Loucy (cell line): ENCODE measurements around the gene METTL4.

ENCODE experiments used
- H2AFZ ChIP-seq: fragments of 200-600 bp; sonication (generic); 2 replicates; pipeline ENCODE4 v1.6.0; 2016; ENCODE audit warnings: antibody characterized with exemption, mild to moderate bottlenecking, low read length, moderate library complexity
- H3F3A ChIP-seq: fragments of 200-600 bp; 2 replicates; pipeline ENCODE4 v1.6.0; 2016; ENCODE audit warnings: antibody characterized with exemption, low read depth, mild to moderate bottlenecking
- H3K27me3 ChIP-seq: fragments of 200-600 bp; sonication (generic); 2 replicates; pipeline ENCODE4 v1.6.1; 2014; ENCODE audit warnings: low read length, mild to moderate bottlenecking; ENCODE audit not compliant: insufficient read depth, poor library complexity, severe bottlenecking
- H3K36me3 ChIP-seq: fragments of 200-600 bp; sonication (generic); 2 replicates; pipeline ENCODE4 v1.6.1; 2016; ENCODE audit warnings: low read length; ENCODE audit not compliant: insufficient read depth
- H3K4me1 ChIP-seq: fragments of 200-600 bp; sonication (generic); 2 replicates; pipeline ENCODE4 v1.5.1; 2014; ENCODE audit warnings: low read length, mild to moderate bottlenecking; ENCODE audit not compliant: insufficient read depth, poor library complexity, severe bottlenecking
- H3K4me2 ChIP-seq: fragments of 200-600 bp; sonication (generic); 2 replicates; pipeline ENCODE4 v1.6.0; 2014; ENCODE audit warnings: antibody characterized with exemption, low read length, low read depth, mild to moderate bottlenecking; ENCODE audit not compliant: poor library complexity, severe bottlenecking
- H3K4me3 ChIP-seq: fragments of 200-600 bp; sonication (generic); 2 replicates; pipeline ENCODE4 v1.5.1; 2014; ENCODE audit warnings: low read length, mild to moderate bottlenecking, mixed read lengths; ENCODE audit not compliant: poor library complexity, severe bottlenecking
- H3K79me2 ChIP-seq: fragments of 200-600 bp; sonication (generic); 2 replicates; pipeline ENCODE4 v1.6.1; 2014; ENCODE audit warnings: low read length; ENCODE audit not compliant: insufficient read depth
- H3K9ac ChIP-seq: fragments of 200-600 bp; sonication (generic); 2 replicates; pipeline ENCODE4 v1.6.0; 2014; ENCODE audit warnings: mild to moderate bottlenecking, low read depth, low read length, moderate library complexity; ENCODE audit not compliant: poor library complexity, severe bottlenecking
- H3K9me2 ChIP-seq: fragments of 200-600 bp; sonication (generic); replicated peaks from 2 replicates; pipeline ENCODE4 v1.6.1; 2016; ENCODE audit warnings: low read depth, low read length, mixed read lengths
- H3K9me3 ChIP-seq: fragments of 200-600 bp; sonication (generic); 2 replicates; pipeline ENCODE4 v1.6.1; 2014; ENCODE audit warnings: mild to moderate bottlenecking, antibody characterized with exemption, low read length, low read depth; ENCODE audit not compliant: insufficient read depth
- H4K20me1 ChIP-seq: fragments of 200-600 bp; sonication (generic); 2 replicates; pipeline ENCODE4 v1.6.0; 2014; ENCODE audit warnings: antibody characterized with exemption, low read length, mild to moderate bottlenecking; ENCODE audit not compliant: insufficient read depth, poor library complexity, severe bottlenecking
- EZH2phosphoT487 ChIP-seq: fragments of 200-600 bp; IDR thresholded peaks from 2 replicates; pipeline ENCODE4 v1.6.1; 2018; ENCODE audit warnings: antibody characterized with exemption, mild to moderate bottlenecking, moderate library complexity, borderline replicate concordance
- TF ChIP-seq, protein P1 (sequence below): fragments of 200-600 bp; sonication (generic); conservative IDR thresholded peaks from 2 replicates; pipeline ENCODE4 v1.5.1; 2014; ENCODE audit warnings: mild to moderate bottlenecking, antibody characterized with exemption, low read length

Gene METTL4

DNA sequence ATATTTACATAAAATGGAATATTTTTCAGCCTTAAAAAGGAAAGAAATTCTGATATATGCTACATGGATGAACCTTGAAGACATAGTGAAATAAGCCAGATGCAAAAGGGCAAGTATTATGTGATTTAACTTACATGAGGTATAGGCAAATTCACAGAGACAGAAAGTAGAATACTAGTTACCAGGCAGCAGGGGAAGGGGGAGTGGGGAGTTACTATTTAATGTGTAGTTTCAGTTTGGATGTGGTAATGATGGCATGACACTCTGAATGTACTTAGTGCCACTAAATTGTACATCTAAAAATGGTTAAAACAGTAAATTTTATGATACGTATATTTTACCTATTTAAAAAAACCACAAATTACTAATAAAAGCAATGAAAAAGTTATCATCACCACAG, 12.1 kb downstream of the METTL4 start:
- no peaks in the 10 kb centered on the region for H3K9me2 ChIP-seq
- H3K36me3 ChIP-seq: no peaks in the 10 kb centered on the region
- no peaks in the 10 kb centered on the region for H3K9me3 ChIP-seq
- no peaks in the 10 kb centered on the region for H3K27me3 ChIP-seq
- H3K4me2 ChIP-seq: no peak overlapping the region
- H3K79me2 ChIP-seq: no peaks in the 10 kb centered on the region
- H3K4me3 ChIP-seq: no peak overlapping the region
- H4K20me1 ChIP-seq: no peaks in the 10 kb centered on the region
- no peak overlapping the region for H3K9ac ChIP-seq
- TF ChIP-seq EZH2phosphoT487: no peak
- TF ChIP-seq, protein P1, sequence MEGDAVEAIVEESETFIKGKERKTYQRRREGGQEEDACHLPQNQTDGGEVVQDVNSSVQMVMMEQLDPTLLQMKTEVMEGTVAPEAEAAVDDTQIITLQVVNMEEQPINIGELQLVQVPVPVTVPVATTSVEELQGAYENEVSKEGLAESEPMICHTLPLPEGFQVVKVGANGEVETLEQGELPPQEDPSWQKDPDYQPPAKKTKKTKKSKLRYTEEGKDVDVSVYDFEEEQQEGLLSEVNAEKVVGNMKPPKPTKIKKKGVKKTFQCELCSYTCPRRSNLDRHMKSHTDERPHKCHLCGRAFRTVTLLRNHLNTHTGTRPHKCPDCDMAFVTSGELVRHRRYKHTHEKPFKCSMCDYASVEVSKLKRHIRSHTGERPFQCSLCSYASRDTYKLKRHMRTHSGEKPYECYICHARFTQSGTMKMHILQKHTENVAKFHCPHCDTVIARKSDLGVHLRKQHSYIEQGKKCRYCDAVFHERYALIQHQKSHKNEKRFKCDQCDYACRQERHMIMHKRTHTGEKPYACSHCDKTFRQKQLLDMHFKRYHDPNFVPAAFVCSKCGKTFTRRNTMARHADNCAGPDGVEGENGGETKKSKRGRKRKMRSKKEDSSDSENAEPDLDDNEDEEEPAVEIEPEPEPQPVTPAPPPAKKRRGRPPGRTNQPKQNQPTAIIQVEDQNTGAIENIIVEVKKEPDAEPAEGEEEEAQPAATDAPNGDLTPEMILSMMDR: no peak
- peaks cover 4% of the 10 kb centered on the region for H3K4me1 ChIP-seq
- no peak overlapping the region for H2AFZ ChIP-seq
- H3F3A ChIP-seq: no peaks in the 10 kb centered on the region

DNA sequence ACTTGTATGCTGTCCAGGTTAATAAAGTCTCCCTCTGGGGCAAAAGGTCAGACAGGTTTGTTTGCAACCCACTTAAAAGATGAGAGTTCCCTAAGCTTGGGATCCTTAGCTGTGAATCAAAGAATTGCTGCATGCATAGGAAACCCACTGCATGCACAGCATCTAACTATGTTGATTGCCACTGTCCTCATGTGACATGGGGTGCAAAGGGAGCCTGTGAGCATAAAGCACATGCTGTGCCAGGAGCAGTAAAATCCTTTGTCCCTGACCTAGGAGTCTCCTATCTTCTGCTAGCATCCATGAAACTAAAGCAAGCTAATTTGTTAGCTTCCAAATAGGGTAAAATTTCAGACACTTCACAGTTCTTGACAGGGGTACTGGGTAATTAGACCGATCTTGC, 13.8 kb downstream of the METTL4 start:
- Histone ChIP-seq H3F3A (no peaks in the 10 kb centered on the region), H3K9me2 (no peaks in the 10 kb centered on the region), H3K9me3 (no peaks in the 10 kb centered on the region), H2AFZ (no peak overlapping the region), H4K20me1 (no peaks in the 10 kb centered on the region), H3K9ac (no peak overlapping the region), H3K27me3 (no peaks in the 10 kb centered on the region), H3K4me2 (no peak overlapping the region), H3K4me1 (peaks cover 4% of the 10 kb centered on the region), H3K36me3 (no peaks in the 10 kb centered on the region), H3K79me2 (no peaks in the 10 kb centered on the region), H3K4me3 (no peak overlapping the region)
- TF ChIP-seq EZH2phosphoT487: no peak
- TF ChIP-seq, protein P1: no peak

DNA sequence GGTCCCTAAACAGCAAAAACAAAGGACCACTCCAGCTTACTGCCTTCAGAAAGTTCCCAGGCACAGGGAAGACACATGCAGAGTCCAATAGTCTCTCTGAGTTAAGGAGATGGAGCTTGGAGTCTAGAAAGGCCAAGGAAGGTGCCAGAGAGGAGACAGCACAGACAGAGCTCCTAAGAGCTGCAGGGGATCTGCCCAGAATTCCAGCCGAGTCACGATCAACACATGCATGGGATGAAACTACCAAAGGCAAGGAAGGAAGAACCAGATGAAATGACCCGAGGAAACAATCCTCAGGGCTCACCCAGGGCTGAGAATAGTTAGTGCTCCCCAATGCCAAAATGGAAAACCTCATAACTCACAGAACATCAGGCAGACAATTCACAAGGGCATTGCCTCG, 15.4 kb downstream of the METTL4 start:
- peaks cover 4% of the 10 kb centered on the region for H3K4me1 ChIP-seq
- no peaks in the 10 kb centered on the region for H3K9me2 ChIP-seq
- no peaks in the 10 kb centered on the region for H3K9me3 ChIP-seq
- H4K20me1 ChIP-seq: no peaks in the 10 kb centered on the region
- H3F3A ChIP-seq: no peaks in the 10 kb centered on the region
- no peak overlapping the region for H2AFZ ChIP-seq
- H3K36me3 ChIP-seq: no peaks in the 10 kb centered on the region; the same call in 1 of the 2 replicates
- H3K79me2 ChIP-seq: no peaks in the 10 kb centered on the region
- no peaks in the 10 kb centered on the region for H3K27me3 ChIP-seq
- H3K4me3 ChIP-seq: no peak overlapping the region
- H3K9ac ChIP-seq: no peak overlapping the region
- no peak overlapping the region for H3K4me2 ChIP-seq
- TF ChIP-seq, protein P1: no peak
- no peak for TF ChIP-seq EZH2phosphoT487
